ENCODE data around the gene ITGA3. TPM values are rescaled to one million over a fixed set of nuclear protein-coding genes. Genes with fewer than 3 reads are reported as not detected.
A peak's percentile ranks its signal among the peaks of the same experiment; 100 is the strongest.

Gene ITGA3
- total and polyA plus RNA-seq, 2 of the 13 experiments (the other 11 are each of a cell fraction or from before 2014, with no cell fraction given): 0.48 to 0.69 TPM

- POLR2A ChIA-PET: interaction anchor here (1.5 to 2.9 kb wide), 2 partner anchors 10 to 12 kb away, joined by 6 to 32 read pairs; no protein-coding TSS in a partner anchor
- intact Hi-C loops (cut with micrococcal nuclease; ENCODE audit: unreplicated experiment) (no loop called here), in situ Hi-C loops (cut with HindIII; ENCODE audit: extremely low pct_ligation_motif_present, low pct_unique_long_range_greater_than_20kb) (no loop called here)
- H3K36me3 ChIP-seq (replicated peaks in 1 of 2; ENCODE audit: control insufficient read depth in 1 of 2, insufficient read depth in 2 of 2, low read length in 2 of 2): no peaks in the 10 kb centered on the region
- H3K9me3 ChIP-seq (ENCODE audit: low read length): no peaks in the 10 kb centered on the region
- CTCF ChIA-PET (ENCODE audit: low intra/inter-chr PET ratio, low total read pairs): interaction anchor here (3.6 kb wide), 1 partner anchor 19 kb away, joined by 15 read pairs; the partner anchor contains the start of gene PDK2
- FAIRE-seq: no peak
- 32% methylated on average over 4 of the region's 7 CpGs for WGBS (ENCODE audit: low lambda C conversion rate)
- no peak for ATAC-seq
- no peak for DNase-seq (ENCODE audit: low spot score)
- H3K4me3 ChIP-seq (replicated peaks in 1 of 3; ENCODE audit: insufficient read depth in 1 of 3, low read depth in 2 of 3, low read length in 3 of 3): no peak overlapping the region
- H2AFZ ChIP-seq (ENCODE audit: low read length): no peak overlapping the region
- no peaks in the 10 kb centered on the region for H3K79me2 ChIP-seq (ENCODE audit: insufficient read depth, low read length)
- H3K27ac ChIP-seq (ENCODE audit: extremely low read length, insufficient read depth, low read length): no peak overlapping the region
- no peak overlapping the region for H3K4me2 ChIP-seq (ENCODE audit: low read depth, low read length)
- no TSS peak for BruUV-seq (replicated peaks)
- H4K20me1 ChIP-seq (ENCODE audit: insufficient read depth, low read length): no peaks in the 10 kb centered on the region
- peaks cover 0 to 24% of the 10 kb centered on the region in 2 experiments; a peak in 3 of 5 replicates for H3K27me3 ChIP-seq (ENCODE audit: control insufficient read depth in 1 of 2, insufficient read depth in 2 of 2, low read length in 2 of 2)
- peaks cover 68% of the 10 kb centered on the region for H3K4me1 ChIP-seq (ENCODE audit: insufficient read depth, low read length)
- no peak overlapping the region for H3K9ac ChIP-seq (ENCODE audit: insufficient read depth, low read depth, low read length)
- TF ChIP-seq ARID5B (CRISPR knock-in tag; IDR thresholded peaks at IDR 0.05) (no peak), JDP2 (CRISPR knock-in tag; IDR thresholded peaks at IDR 0.05; ENCODE audit: borderline replicate concordance) (no peak), TBP (CRISPR knock-in tag; IDR thresholded peaks at IDR 0.05) (no peak), FOSL2 (CRISPR knock-in tag; IDR thresholded peaks at IDR 0.05) (no peak), CHCHD3 (CRISPR knock-in tag; IDR thresholded peaks at IDR 0.05) (no peak), ZNF180 (CRISPR knock-in tag; IDR thresholded peaks at IDR 0.05; ENCODE audit: borderline replicate concordance, low read depth) (no peak), ZNF607 (CRISPR knock-in tag; IDR thresholded peaks at IDR 0.05; ENCODE audit: borderline replicate concordance) (no peak), CEBPB (IDR thresholded peaks at IDR 0.05; ENCODE audit: borderline replicate concordance, low read depth, low read length) (no peak), PHF20 (CRISPR knock-in tag; IDR thresholded peaks at IDR 0.05) (no peak), FOXA3 (CRISPR knock-in tag; IDR thresholded peaks at IDR 0.05) (no peak), CBFB (CRISPR knock-in tag; IDR thresholded peaks at IDR 0.05) (no peak)
- TF ChIP-seq, protein P1, sequence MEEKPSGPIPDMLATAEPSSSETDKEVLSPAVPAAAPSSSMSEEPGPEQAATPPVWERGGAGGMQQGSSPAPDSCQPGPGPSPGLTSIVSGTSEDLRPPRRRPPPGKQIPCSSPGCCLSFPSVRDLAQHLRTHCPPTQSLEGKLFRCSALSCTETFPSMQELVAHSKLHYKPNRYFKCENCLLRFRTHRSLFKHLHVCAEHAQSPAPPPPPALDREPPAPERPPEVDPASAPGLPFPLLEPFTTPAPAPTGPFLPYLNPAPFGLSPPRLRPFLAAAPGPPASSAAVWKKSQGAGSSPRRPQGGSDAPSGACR (CRISPR knock-in tag; IDR thresholded peaks at IDR 0.05): no peak
- TF ChIP-seq, protein P2, sequence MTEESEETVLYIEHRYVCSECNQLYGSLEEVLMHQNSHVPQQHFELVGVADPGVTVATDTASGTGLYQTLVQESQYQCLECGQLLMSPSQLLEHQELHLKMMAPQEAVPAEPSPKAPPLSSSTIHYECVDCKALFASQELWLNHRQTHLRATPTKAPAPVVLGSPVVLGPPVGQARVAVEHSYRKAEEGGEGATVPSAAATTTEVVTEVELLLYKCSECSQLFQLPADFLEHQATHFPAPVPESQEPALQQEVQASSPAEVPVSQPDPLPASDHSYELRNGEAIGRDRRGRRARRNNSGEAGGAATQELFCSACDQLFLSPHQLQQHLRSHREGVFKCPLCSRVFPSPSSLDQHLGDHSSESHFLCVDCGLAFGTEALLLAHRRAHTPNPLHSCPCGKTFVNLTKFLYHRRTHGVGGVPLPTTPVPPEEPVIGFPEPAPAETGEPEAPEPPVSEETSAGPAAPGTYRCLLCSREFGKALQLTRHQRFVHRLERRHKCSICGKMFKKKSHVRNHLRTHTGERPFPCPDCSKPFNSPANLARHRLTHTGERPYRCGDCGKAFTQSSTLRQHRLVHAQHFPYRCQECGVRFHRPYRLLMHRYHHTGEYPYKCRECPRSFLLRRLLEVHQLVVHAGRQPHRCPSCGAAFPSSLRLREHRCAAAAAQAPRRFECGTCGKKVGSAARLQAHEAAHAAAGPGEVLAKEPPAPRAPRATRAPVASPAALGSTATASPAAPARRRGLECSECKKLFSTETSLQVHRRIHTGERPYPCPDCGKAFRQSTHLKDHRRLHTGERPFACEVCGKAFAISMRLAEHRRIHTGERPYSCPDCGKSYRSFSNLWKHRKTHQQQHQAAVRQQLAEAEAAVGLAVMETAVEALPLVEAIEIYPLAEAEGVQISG (CRISPR knock-in tag; IDR thresholded peaks at IDR 0.05): no peak
- TF ChIP-seq, protein P3, sequence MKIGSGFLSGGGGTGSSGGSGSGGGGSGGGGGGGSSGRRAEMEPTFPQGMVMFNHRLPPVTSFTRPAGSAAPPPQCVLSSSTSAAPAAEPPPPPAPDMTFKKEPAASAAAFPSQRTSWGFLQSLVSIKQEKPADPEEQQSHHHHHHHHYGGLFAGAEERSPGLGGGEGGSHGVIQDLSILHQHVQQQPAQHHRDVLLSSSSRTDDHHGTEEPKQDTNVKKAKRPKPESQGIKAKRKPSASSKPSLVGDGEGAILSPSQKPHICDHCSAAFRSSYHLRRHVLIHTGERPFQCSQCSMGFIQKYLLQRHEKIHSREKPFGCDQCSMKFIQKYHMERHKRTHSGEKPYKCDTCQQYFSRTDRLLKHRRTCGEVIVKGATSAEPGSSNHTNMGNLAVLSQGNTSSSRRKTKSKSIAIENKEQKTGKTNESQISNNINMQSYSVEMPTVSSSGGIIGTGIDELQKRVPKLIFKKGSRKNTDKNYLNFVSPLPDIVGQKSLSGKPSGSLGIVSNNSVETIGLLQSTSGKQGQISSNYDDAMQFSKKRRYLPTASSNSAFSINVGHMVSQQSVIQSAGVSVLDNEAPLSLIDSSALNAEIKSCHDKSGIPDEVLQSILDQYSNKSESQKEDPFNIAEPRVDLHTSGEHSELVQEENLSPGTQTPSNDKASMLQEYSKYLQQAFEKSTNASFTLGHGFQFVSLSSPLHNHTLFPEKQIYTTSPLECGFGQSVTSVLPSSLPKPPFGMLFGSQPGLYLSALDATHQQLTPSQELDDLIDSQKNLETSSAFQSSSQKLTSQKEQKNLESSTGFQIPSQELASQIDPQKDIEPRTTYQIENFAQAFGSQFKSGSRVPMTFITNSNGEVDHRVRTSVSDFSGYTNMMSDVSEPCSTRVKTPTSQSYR (CRISPR knock-in tag; IDR thresholded peaks at IDR 0.05; ENCODE audit: borderline replicate concordance): peak; percentile 18; the same call in 1 of the 2 replicates
These were observed 57.9 kb downstream of the ITGA3 start for GRCh38 chr17:50113624-50114320.
